Measurements from ENCODE around the gene BCO1.
"Not testable (repeated sequence)": the region's sequence is repeated elsewhere in the genome, so short reads cannot be mapped to it uniquely, and the experiment has no call there.

Gene BCO1

GRCh38 chr16:81214745-81215166, 23.7 kb upstream of the BCO1 start:
- WGBS: 67% methylated on average over 15 of the region's 15 CpGs
- Histone ChIP-seq H3K9me3 (ENCODE audit: insufficient read depth, low read depth, low read length) (no peaks in the 10 kb centered on the region), H3K9ac (ENCODE audit: low read depth, low read length) (no peak overlapping the region), H3K27ac (ENCODE audit: low read depth, low read length) (no peak overlapping the region), H3K4me3 (ENCODE audit: low read length) (no peak overlapping the region), H3K27me3 (ENCODE audit: insufficient read depth, low read length) (no peaks in the 10 kb centered on the region), H3K4me1 (ENCODE audit: insufficient read depth, low read length) (no peaks in the 10 kb centered on the region), H3K36me3 (ENCODE audit: insufficient read depth, low read length) (no peaks in the 10 kb centered on the region)

DNA sequence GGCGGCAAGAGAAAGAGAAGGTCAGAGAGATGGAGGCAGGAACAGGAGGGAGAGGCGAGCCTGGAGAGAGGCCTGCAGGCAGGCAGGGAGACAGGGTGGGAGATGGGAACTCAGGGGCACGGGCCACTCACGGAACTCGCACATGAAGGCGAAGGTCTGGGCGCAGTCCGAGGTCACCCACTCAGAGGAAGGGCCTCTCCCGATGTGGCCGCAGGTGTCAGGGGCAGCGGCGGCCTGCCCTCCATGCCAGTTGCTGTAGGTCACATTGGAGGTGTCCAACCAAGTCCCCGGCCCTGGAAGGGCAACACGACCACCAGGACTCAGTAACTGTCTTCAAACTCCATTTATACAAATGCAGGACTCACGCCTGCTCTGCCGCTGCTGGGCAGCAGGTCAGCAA, 22.4 kb upstream of the BCO1 start:
- Histone ChIP-seq H3K27ac (ENCODE audit: low read depth, low read length) (no peak overlapping the region), H3K4me3 (ENCODE audit: low read length) (no peak overlapping the region), H3K36me3 (ENCODE audit: insufficient read depth, low read length) (no peaks in the 10 kb centered on the region), H3K27me3 (ENCODE audit: insufficient read depth, low read length) (no peaks in the 10 kb centered on the region), H3K9me3 (ENCODE audit: insufficient read depth, low read depth, low read length) (no peaks in the 10 kb centered on the region), H3K9ac (ENCODE audit: low read depth, low read length) (no peak overlapping the region), H3K4me1 (ENCODE audit: insufficient read depth, low read length) (no peaks in the 10 kb centered on the region)
- 92% methylated on average over 16 of the region's 16 CpGs for WGBS

- 85% methylated on average over 2 of the region's 2 CpGs for WGBS
- Histone ChIP-seq H3K27ac (ENCODE audit: low read depth, low read length) (no peak overlapping the region), H3K27me3 (ENCODE audit: insufficient read depth, low read length) (no peaks in the 10 kb centered on the region)
These were observed 21.8 kb upstream of the BCO1 start for GRCh38 chr16:81216706-81217105.

GRCh38 chr16:81219151-81219550, 19.3 kb upstream of the BCO1 start:
- Histone ChIP-seq H3K9me3 (ENCODE audit: insufficient read depth, low read depth, low read length) (no peaks in the 10 kb centered on the region), H3K27me3 (ENCODE audit: insufficient read depth, low read length) (no peaks in the 10 kb centered on the region)
- 91% methylated on average over 9 of the region's 9 CpGs for WGBS

More at GRCh38 chr16:81216706-81217105, 21.8 kb upstream of the BCO1 start:
- no peaks in the 10 kb centered on the region for H3K9me3 ChIP-seq (ENCODE audit: insufficient read depth, low read depth, low read length)
- no peak overlapping the region for H3K9ac ChIP-seq (ENCODE audit: low read depth, low read length)
- H3K4me3 ChIP-seq (ENCODE audit: low read length): no peak overlapping the region
- no peaks in the 10 kb centered on the region for H3K36me3 ChIP-seq (ENCODE audit: insufficient read depth, low read length)
- no peaks in the 10 kb centered on the region for H3K4me1 ChIP-seq (ENCODE audit: insufficient read depth, low read length)

GRCh38 chr16:81220349-81220748, 18.1 kb upstream of the BCO1 start:
- no peaks in the 10 kb centered on the region for H3K27me3 ChIP-seq (ENCODE audit: insufficient read depth, low read length)
- no peaks in the 10 kb centered on the region for H3K9me3 ChIP-seq (ENCODE audit: insufficient read depth, low read depth, low read length)
- WGBS: 75% methylated on average over 9 of the region's 9 CpGs
- no peaks in the 10 kb centered on the region for H3K4me1 ChIP-seq (ENCODE audit: insufficient read depth, low read length)
- no peak overlapping the region for H3K4me3 ChIP-seq (ENCODE audit: low read length)
- no peaks in the 10 kb centered on the region for H3K36me3 ChIP-seq (ENCODE audit: insufficient read depth, low read length)
- H3K27ac ChIP-seq (ENCODE audit: low read depth, low read length): no peak overlapping the region
- no peak overlapping the region for H3K9ac ChIP-seq (ENCODE audit: low read depth, low read length)

More at GRCh38 chr16:81219151-81219550, 19.3 kb upstream of the BCO1 start:
- Histone ChIP-seq H3K36me3 (ENCODE audit: insufficient read depth, low read length) (no peaks in the 10 kb centered on the region), H3K9ac (ENCODE audit: low read depth, low read length) (no peak overlapping the region), H3K4me3 (ENCODE audit: low read length) (no peak overlapping the region), H3K4me1 (ENCODE audit: insufficient read depth, low read length) (no peaks in the 10 kb centered on the region), H3K27ac (ENCODE audit: low read depth, low read length) (no peak overlapping the region)

DNA sequence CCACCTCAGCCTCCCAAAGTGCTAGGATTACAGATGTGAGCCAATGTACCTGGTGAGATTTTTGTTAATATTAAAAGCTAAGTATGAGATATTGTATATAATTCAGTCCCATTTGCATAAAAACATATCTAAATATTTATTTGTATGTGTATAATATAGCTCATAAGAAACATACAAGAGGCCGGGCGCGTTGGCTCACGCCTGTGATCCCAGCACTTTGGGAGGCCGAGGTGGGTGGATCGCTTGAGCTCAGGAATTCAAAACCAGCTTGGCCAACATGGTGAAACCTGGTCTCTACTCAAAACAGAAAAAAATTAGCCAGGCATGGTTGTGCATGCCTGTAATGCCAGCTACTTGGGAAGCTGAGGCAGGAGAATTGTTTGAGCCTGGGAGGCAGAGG, 16.8 kb upstream of the BCO1 start:
- Histone ChIP-seq H3K36me3 (ENCODE audit: insufficient read depth, low read length) (no peaks in the 10 kb centered on the region), H3K9me3 (ENCODE audit: insufficient read depth, low read depth, low read length) (no peaks in the 10 kb centered on the region), H3K9ac (ENCODE audit: low read depth, low read length) (no peak overlapping the region), H3K4me1 (ENCODE audit: insufficient read depth, low read length) (no peaks in the 10 kb centered on the region), H3K4me3 (ENCODE audit: low read length) (no peak overlapping the region), H3K27ac (ENCODE audit: low read depth, low read length) (no peak overlapping the region), H3K27me3 (ENCODE audit: insufficient read depth, low read length) (no peaks in the 10 kb centered on the region)
- WGBS: 93% methylated on average over 6 of the region's 6 CpGs

DNA sequence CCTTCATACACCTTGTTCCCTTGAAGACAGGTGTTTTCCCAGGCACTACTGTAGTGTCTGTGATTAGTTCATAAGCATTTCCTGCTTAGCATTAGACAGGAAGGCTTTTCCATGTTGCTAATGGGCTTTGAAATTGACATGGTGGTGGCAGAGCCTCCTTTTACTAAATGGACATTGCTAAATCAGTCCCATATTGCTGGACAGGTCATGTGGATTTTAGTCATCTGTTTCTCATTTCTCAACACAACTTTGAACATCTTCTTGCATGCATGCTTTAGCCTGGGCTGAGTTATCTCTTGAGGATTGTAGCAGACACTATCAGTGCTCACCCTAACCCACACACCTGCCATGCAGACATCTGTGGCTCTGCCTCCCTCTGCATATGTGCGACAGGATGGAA, 13.7 kb upstream of the BCO1 start:
- Histone ChIP-seq H3K4me1 (ENCODE audit: insufficient read depth, low read length) (no peaks in the 10 kb centered on the region), H3K27me3 (ENCODE audit: insufficient read depth, low read length) (no peaks in the 10 kb centered on the region), H3K36me3 (ENCODE audit: insufficient read depth, low read length) (no peaks in the 10 kb centered on the region), H3K27ac (ENCODE audit: low read depth, low read length) (no peak overlapping the region), H3K9me3 (ENCODE audit: insufficient read depth, low read depth, low read length) (no peaks in the 10 kb centered on the region), H3K4me3 (ENCODE audit: low read length) (no peak overlapping the region), H3K9ac (ENCODE audit: low read depth, low read length) (no peak overlapping the region)
- WGBS: 89% methylated on average over 1 of the region's 1 CpG

DNA sequence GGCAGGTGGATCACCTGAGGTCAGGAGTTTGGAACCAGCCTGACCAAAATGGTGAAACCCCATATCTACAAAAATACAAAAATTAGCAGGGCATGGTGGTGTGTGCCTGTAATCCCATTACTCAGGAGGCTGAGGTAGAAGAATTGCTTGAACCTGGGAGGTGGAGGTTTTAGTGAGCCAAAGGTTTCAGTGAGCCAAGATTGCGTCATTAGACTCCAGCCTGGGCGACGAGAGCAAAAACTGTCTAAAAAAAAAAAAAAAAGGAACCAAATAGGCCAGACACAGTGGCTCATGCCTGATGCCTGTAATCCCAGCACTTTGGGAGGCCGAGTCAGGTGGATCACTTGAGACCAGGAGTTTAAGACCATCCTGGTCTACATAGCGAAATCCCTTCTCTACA, 12.8 kb upstream of the BCO1 start:
- H3K4me3 ChIP-seq (ENCODE audit: low read length); H3K27ac ChIP-seq (ENCODE audit: low read depth, low read length); H3K36me3 ChIP-seq (ENCODE audit: insufficient read depth, low read length); H3K4me1 ChIP-seq (ENCODE audit: insufficient read depth, low read length); H3K9ac ChIP-seq (ENCODE audit: low read depth, low read length); H3K9me3 ChIP-seq (ENCODE audit: insufficient read depth, low read depth, low read length); H3K27me3 ChIP-seq (ENCODE audit: insufficient read depth, low read length): not testable (repeated sequence)
- 96% methylated on average over 5 of the region's 5 CpGs for WGBS

- Histone ChIP-seq H3K9ac (ENCODE audit: low read depth, low read length) (no peak overlapping the region), H3K4me1 (ENCODE audit: insufficient read depth, low read length) (no peaks in the 10 kb centered on the region), H3K9me3 (ENCODE audit: insufficient read depth, low read depth, low read length) (no peaks in the 10 kb centered on the region), H3K27me3 (ENCODE audit: insufficient read depth, low read length) (no peaks in the 10 kb centered on the region), H3K4me3 (ENCODE audit: low read length) (no peak overlapping the region), H3K36me3 (ENCODE audit: insufficient read depth, low read length) (no peaks in the 10 kb centered on the region), H3K27ac (ENCODE audit: low read depth, low read length) (no peak overlapping the region)
- no CpG with 5 or more reads among the region's 2 CpGs for WGBS
These were observed 10.7 kb upstream of the BCO1 start for GRCh38 chr16:81227785-81228184.

- Histone ChIP-seq H3K36me3 (ENCODE audit: insufficient read depth, low read length) (no peaks in the 10 kb centered on the region), H3K9me3 (ENCODE audit: insufficient read depth, low read depth, low read length) (no peaks in the 10 kb centered on the region), H3K4me1 (ENCODE audit: insufficient read depth, low read length) (no peaks in the 10 kb centered on the region), H3K9ac (ENCODE audit: low read depth, low read length) (no peak overlapping the region), H3K27me3 (ENCODE audit: insufficient read depth, low read length) (no peaks in the 10 kb centered on the region), H3K4me3 (ENCODE audit: low read length) (no peak overlapping the region), H3K27ac (ENCODE audit: low read depth, low read length) (no peak overlapping the region)
- 85% methylated on average over 7 of the region's 7 CpGs for WGBS
These were observed 8.7 kb upstream of the BCO1 start for GRCh38 chr16:81229811-81230210.

- Histone ChIP-seq H3K4me1 (ENCODE audit: insufficient read depth, low read length) (no peaks in the 10 kb centered on the region), H3K9me3 (ENCODE audit: insufficient read depth, low read depth, low read length) (no peaks in the 10 kb centered on the region), H3K27ac (ENCODE audit: low read depth, low read length) (no peak overlapping the region), H3K27me3 (ENCODE audit: insufficient read depth, low read length) (no peaks in the 10 kb centered on the region), H3K4me3 (ENCODE audit: low read length) (no peak overlapping the region), H3K36me3 (ENCODE audit: insufficient read depth, low read length) (no peaks in the 10 kb centered on the region), H3K9ac (ENCODE audit: low read depth, low read length) (no peak overlapping the region)
- WGBS: 97% methylated on average over 5 of the region's 5 CpGs
These were observed 7.5 kb upstream of the BCO1 start for GRCh38 chr16:81231014-81231413.

GRCh38 chr16:81232740-81233367, 5.6 kb upstream of the BCO1 start:
- WGBS: 97% methylated on average over 8 of the region's 8 CpGs
- H3K9ac ChIP-seq (ENCODE audit: low read depth, low read length): no peak overlapping the region
- peaks cover 7% of the 10 kb centered on the region for H3K4me1 ChIP-seq (ENCODE audit: insufficient read depth, low read length)
- no peaks in the 10 kb centered on the region for H3K36me3 ChIP-seq (ENCODE audit: insufficient read depth, low read length)
- H3K27me3 ChIP-seq (ENCODE audit: insufficient read depth, low read length): no peaks in the 10 kb centered on the region
- no peak overlapping the region for H3K4me3 ChIP-seq (ENCODE audit: low read length)
- no peak overlapping the region for H3K27ac ChIP-seq (ENCODE audit: low read depth, low read length)
- H3K9me3 ChIP-seq (ENCODE audit: insufficient read depth, low read depth, low read length): no peaks in the 10 kb centered on the region
